ENCODE data around the gene CA14.

The CA14 gene

GRCh38 chr1:150288382-150288781, 30.8 kb downstream of the CA14 start:
- no peaks in the 10 kb centered on the region for H3K27me3 ChIP-seq (ENCODE audit: insufficient read depth, poor library complexity, severe bottlenecking)
- H3K4me3 ChIP-seq (replicated peaks; ENCODE audit: insufficient read depth, low read length) = no peak overlapping the region
- DNase-seq (ENCODE audit: low read depth in 1 of 2, low spot score in 1 of 2) = no peak
- TF ChIP-seq REST (IDR thresholded peaks at IDR 0.05; ENCODE audit: insufficient replicate concordance, low read depth) (no peak), SPI1 (IDR thresholded peaks at IDR 0.05; ENCODE audit: borderline replicate concordance, low read depth) (no peak), POLR2AphosphoS5 (IDR thresholded peaks at IDR 0.05; ENCODE audit: low read depth) (no peak), CTCF (IDR thresholded peaks at IDR 0.05; ENCODE audit: insufficient read depth, low read length) (no peak), GABPA (IDR thresholded peaks at IDR 0.05; ENCODE audit: low read depth) (no peak)
- H3K27ac ChIP-seq (replicated peaks) = no peak overlapping the region

DNA sequence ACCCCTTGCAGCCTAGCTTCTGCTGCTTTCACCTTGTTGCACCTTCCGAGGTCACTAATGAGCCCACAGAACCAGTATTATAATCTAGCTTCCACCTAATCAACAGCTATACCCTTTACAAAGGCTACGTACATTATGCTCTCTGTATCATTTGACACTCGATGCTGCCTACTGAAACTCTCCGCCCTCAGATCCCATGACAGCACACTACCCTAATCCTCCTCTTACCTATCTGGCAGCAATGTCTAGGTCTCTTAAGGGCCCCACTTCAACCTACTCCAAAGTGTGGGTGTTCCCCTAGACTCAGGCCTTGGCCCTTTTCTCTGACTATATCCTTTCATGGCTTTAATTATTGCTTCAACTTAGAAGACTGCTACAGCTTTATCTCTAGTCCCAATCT, 31.2 kb downstream of the CA14 start:
- H3K27me3 ChIP-seq (ENCODE audit: insufficient read depth, poor library complexity, severe bottlenecking) = no peaks in the 10 kb centered on the region
- H3K27ac ChIP-seq (replicated peaks) = no peak overlapping the region
- TF ChIP-seq SPI1 (IDR thresholded peaks at IDR 0.05; ENCODE audit: borderline replicate concordance, low read depth) (no peak), GABPA (IDR thresholded peaks at IDR 0.05; ENCODE audit: low read depth) (no peak), CTCF (IDR thresholded peaks at IDR 0.05; ENCODE audit: insufficient read depth, low read length) (no peak), POLR2AphosphoS5 (IDR thresholded peaks at IDR 0.05; ENCODE audit: low read depth) (no peak), REST (IDR thresholded peaks at IDR 0.05; ENCODE audit: insufficient replicate concordance, low read depth) (no peak)
- no peak for DNase-seq (ENCODE audit: low read depth in 1 of 2, low spot score in 1 of 2)
- no peak overlapping the region for H3K4me3 ChIP-seq (replicated peaks; ENCODE audit: insufficient read depth, low read length)

DNA sequence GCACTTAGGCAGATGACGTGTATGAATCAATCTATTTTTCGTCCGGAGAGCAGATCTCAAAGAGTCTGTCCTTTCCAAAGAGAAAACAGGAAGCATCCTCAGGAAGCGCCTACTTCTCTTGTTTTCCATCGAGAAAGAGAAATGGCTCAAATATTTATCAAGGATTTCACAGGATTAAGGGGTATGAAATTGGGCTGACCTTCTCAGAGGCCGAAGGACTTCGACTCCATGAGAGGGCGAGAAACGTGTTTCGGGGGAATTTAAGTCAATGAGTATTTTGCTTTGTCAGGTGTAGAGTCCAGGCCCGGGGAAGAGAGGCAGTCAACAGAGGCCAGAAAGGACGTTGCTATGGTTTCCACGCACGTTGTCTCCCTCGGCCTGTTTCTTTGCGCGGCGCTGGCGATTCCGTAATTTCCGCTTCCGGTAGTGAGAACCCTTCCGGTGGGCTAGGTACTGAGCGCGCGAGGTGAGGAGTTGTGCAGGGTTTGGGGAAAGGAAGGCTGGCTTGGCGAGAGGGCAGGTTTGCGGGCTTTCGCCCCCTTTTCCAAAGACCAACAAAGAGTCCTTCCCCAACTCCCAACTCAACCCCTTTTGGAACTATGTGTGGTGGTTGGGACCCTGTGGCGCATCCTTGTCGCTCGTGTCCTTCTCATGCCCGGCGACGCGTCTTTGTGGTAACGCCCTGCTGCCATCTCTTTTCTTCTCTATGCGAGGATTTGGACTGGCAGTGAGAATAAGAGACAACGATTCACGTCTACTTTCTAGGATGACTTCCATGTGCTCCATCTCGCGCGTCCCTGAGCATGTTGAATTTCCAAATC, 36.1 kb downstream of the CA14 start, which contains the start of gene MRPS21:
Gene MRPS21, plus strand, starts transcription at position 429 of the 821 bp plus-strand sequence. CDS start 506 bp downstream, outside the sequence.
- peak within 1 kb of the TSS; percentile 92 for H3K27ac ChIP-seq (replicated peaks)
- TF ChIP-seq SPI1 (IDR thresholded peaks at IDR 0.05; ENCODE audit: borderline replicate concordance, low read depth) (no peak), CTCF (IDR thresholded peaks at IDR 0.05; ENCODE audit: insufficient read depth, low read length) (no peak), REST (IDR thresholded peaks at IDR 0.05; ENCODE audit: insufficient replicate concordance, low read depth) (no peak), GABPA (IDR thresholded peaks at IDR 0.05; ENCODE audit: low read depth) (peak; percentile 97), POLR2AphosphoS5 (IDR thresholded peaks at IDR 0.05; ENCODE audit: low read depth) (peak; percentile 97)
- peak; percentile 91 to 97 for DNase-seq (ENCODE audit: low read depth in 1 of 2, low spot score in 1 of 2)
- no peaks in the 10 kb centered on the region for H3K27me3 ChIP-seq (ENCODE audit: insufficient read depth, poor library complexity, severe bottlenecking)
- peak within 1 kb of the TSS; percentile 73 for H3K4me3 ChIP-seq (replicated peaks; ENCODE audit: insufficient read depth, low read length)

Measured in HL-60 (cell line).